GM13977 (cell line): ENCODE measurements around the gene B3GALT5.

Source experiments
- DNase-seq: peaks from one replicate; pipeline ENCODE4 v3.0.0; 2012; ENCODE audit warnings: low spot score
- CTCF ChIP-seq: IDR thresholded peaks from 2 replicates; pipeline ENCODE4 v1.5.1; 2012; ENCODE audit warnings: mild to moderate bottlenecking, control low read depth; ENCODE audit not compliant: insufficient read depth; ENCODE audit errors: extremely low read depth, missing control alignments
- in situ Hi-C: fragments of 300-500 bp; cut with MboI; formaldehyde crosslinking; loops from one replicate; pipeline ENCODE4 v1.12.0; 2022; ENCODE audit warnings: low sequenced_read_pairs, low pct_unique_long_range_greater_than_20kb, mixed read lengths, inconsistent platforms; ENCODE audit not compliant: unreplicated experiment

The B3GALT5 gene

GRCh38 chr21:39602793-39603192 lies 9.9 kb upstream of the B3GALT5 start:
- DNase-seq, result no peak
- in situ Hi-C loops, result no loop called here
- no peak for TF ChIP-seq CTCF

- DNase-seq, result no peak
- in situ Hi-C loops, result no loop called here
- no peak for TF ChIP-seq CTCF
These were observed 7.8 kb upstream of the B3GALT5 start for GRCh38 chr21:39604951-39605350.

GRCh38 chr21:39610703-39611102 lies 2.0 kb upstream of the B3GALT5 start:
- in situ Hi-C loops, result no loop called here
- no peak for DNase-seq
- no peak for TF ChIP-seq CTCF

GRCh38 chr21:39611551-39612190 lies 1.1 kb upstream of the B3GALT5 start:
- DNase-seq, result no peak
- in situ Hi-C loops, result no loop called here
- TF ChIP-seq CTCF, result no peak

- DNase-seq, result no peak
- in situ Hi-C loops, result no loop called here
- TF ChIP-seq CTCF, result no peak
These were observed 548 bp downstream of the B3GALT5 start for GRCh38 chr21:39613041-39613934.

GRCh38 chr21:39616211-39616772 lies 3.6 kb downstream of the B3GALT5 start:
- TF ChIP-seq CTCF, result no peak
- in situ Hi-C loops, result no loop called here
- no peak for DNase-seq
